HL-60 (cell line): ENCODE data around the gene BIRC6.
A peak's percentile ranks its signal among the peaks of the same experiment; 100 is the strongest.

ENCODE experiments used
- DNase-seq, 2 experiments: peaks; one replicate each; pipeline ENCODE4 v3.0.0-alpha.2; 2010 to 2020; ENCODE audit warnings: low read depth in 1 of 2, low spot score in 1 of 2
- H3K27ac ChIP-seq: fragments of 250-450 bp; sonication (Bioruptor Pico); replicated peaks from 2 replicates; pipeline ENCODE4 v1.5.1; 2020; ENCODE audit warnings: mild to moderate bottlenecking, moderate library complexity
- H3K27me3 ChIP-seq: fragments of 250-450 bp; sonication (Bioruptor Pico); 2 replicates; pipeline ENCODE4 v1.5.1; 2021; ENCODE audit warnings: mild to moderate bottlenecking, moderate library complexity; ENCODE audit not compliant: insufficient read depth, poor library complexity, severe bottlenecking
- H3K4me3 ChIP-seq: replicated peaks from 2 replicates; pipeline ENCODE4 v1.5.1; 2011; ENCODE audit warnings: mild to moderate bottlenecking, control low read depth, low read length; ENCODE audit not compliant: insufficient read depth
- GABPA ChIP-seq: IDR thresholded peaks from 2 replicates; pipeline ENCODE4 v1.6.1; 2012; ENCODE audit warnings: low read depth
- POLR2AphosphoS5 ChIP-seq: IDR thresholded peaks from 2 replicates; pipeline ENCODE4 v1.6.1; 2012; ENCODE audit warnings: low read depth
- REST ChIP-seq: IDR thresholded peaks from 2 replicates; pipeline ENCODE4 v1.6.1; 2012; ENCODE audit warnings: low read depth; ENCODE audit not compliant: insufficient replicate concordance
- SPI1 ChIP-seq: IDR thresholded peaks from 2 replicates; pipeline ENCODE4 v1.6.1; 2012; ENCODE audit warnings: low read depth, mild to moderate bottlenecking, borderline replicate concordance
- TF ChIP-seq, protein P1 (sequence below): IDR thresholded peaks from one replicate; pipeline ENCODE4 v1.5.1; 2011; ENCODE audit warnings: low read length, control low read depth, inconsistent platforms; ENCODE audit not compliant: insufficient read depth

BIRC6 gene

GRCh38 chr2:32379352-32379751 is 22.5 kb downstream of the BIRC6 start:
- Histone ChIP-seq H3K27me3 (no peaks in the 10 kb centered on the region), H3K27ac (no peak overlapping the region), H3K4me3 (no peak overlapping the region)
- no peak for TF ChIP-seq SPI1
- TF ChIP-seq, protein P1, sequence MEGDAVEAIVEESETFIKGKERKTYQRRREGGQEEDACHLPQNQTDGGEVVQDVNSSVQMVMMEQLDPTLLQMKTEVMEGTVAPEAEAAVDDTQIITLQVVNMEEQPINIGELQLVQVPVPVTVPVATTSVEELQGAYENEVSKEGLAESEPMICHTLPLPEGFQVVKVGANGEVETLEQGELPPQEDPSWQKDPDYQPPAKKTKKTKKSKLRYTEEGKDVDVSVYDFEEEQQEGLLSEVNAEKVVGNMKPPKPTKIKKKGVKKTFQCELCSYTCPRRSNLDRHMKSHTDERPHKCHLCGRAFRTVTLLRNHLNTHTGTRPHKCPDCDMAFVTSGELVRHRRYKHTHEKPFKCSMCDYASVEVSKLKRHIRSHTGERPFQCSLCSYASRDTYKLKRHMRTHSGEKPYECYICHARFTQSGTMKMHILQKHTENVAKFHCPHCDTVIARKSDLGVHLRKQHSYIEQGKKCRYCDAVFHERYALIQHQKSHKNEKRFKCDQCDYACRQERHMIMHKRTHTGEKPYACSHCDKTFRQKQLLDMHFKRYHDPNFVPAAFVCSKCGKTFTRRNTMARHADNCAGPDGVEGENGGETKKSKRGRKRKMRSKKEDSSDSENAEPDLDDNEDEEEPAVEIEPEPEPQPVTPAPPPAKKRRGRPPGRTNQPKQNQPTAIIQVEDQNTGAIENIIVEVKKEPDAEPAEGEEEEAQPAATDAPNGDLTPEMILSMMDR: no peak
- no peak for TF ChIP-seq GABPA
- no peak for TF ChIP-seq POLR2AphosphoS5
- no peak for TF ChIP-seq REST
- DNase-seq: no peak

DNA sequence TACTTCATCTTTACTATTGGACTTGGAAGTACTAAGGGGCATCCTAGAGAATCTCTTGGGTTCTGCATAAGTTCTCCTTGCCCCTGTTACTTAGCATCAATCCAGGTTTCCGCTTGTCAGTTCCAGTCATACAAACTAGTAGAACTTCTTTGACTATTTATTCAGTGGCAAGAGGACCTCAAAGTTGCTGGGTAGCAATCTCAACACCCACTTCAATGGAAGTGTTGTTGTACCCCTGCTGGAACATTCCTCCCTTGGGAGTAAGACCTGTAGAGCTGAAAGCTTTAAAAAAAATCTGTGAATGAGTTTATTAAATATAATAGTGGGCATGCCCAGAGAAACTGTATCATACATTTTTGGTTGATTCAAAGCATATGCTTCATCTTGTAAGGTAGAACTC is 27.0 kb downstream of the BIRC6 start:
- no peak overlapping the region for H3K4me3 ChIP-seq
- no peak for DNase-seq
- H3K27me3 ChIP-seq: no peaks in the 10 kb centered on the region
- H3K27ac ChIP-seq: peak overlapping the region; percentile 35
- TF ChIP-seq SPI1: no peak

- no peak overlapping the region for H3K4me3 ChIP-seq
- H3K27me3 ChIP-seq: no peaks in the 10 kb centered on the region
- TF ChIP-seq POLR2AphosphoS5 (no peak; the same call in 1 of the 2 replicates), GABPA (no peak), REST (no peak), SPI1 (no peak)
- TF ChIP-seq, protein P1: no peak
- H3K27ac ChIP-seq: peak overlapping the region; percentile 47
- DNase-seq: peak; percentile 49 to 84
These were observed 27.7 kb downstream of the BIRC6 start for GRCh38 chr2:32384529-32384928.

GRCh38 chr2:32386739-32387138 is 29.9 kb downstream of the BIRC6 start:
- no peak overlapping the region for H3K4me3 ChIP-seq
- TF ChIP-seq GABPA (no peak), POLR2AphosphoS5 (no peak)
- TF ChIP-seq, protein P1: no peak
- H3K27ac ChIP-seq: no peak overlapping the region
- no peak for DNase-seq
- H3K27me3 ChIP-seq: no peaks in the 10 kb centered on the region
